DOHH2 (cell line): Measurements from ENCODE around the gene PFDN2.
A peak's percentile ranks its signal among the peaks of the same experiment; 100 is the strongest.

Source experiments
- H3F3A ChIP-seq: fragments of 200-600 bp; sonication (generic), shearing (Covaris generic); 2 replicates; pipeline ENCODE4 v1.6.0; 2016; ENCODE audit warnings: antibody characterized with exemption, mild to moderate bottlenecking; ENCODE audit not compliant: control insufficient read depth, insufficient read depth
- H3K27ac ChIP-seq: fragments of 200-600 bp; sonication (generic); 2 replicates; pipeline ENCODE4 v1.5.1; 2014; ENCODE audit warnings: low read depth, mild to moderate bottlenecking, low read length, moderate library complexity
- H3K27me3 ChIP-seq: fragments of 200-600 bp; sonication (generic); 2 replicates; pipeline ENCODE4 v1.6.1; 2014; ENCODE audit warnings: mild to moderate bottlenecking, low read length, mixed read lengths; ENCODE audit not compliant: control insufficient read depth
- H3K36me3 ChIP-seq: fragments of 200-600 bp; sonication (generic); 2 replicates; pipeline ENCODE4 v1.6.1; 2014; ENCODE audit warnings: mild to moderate bottlenecking, low read length, moderate library complexity, mixed read lengths; ENCODE audit not compliant: control insufficient read depth
- H3K4me1 ChIP-seq: fragments of 200-600 bp; sonication (generic); 2 replicates; pipeline ENCODE4 v1.6.1; 2014; ENCODE audit warnings: mild to moderate bottlenecking, low read length, mixed read lengths; ENCODE audit not compliant: control insufficient read depth
- H3K4me2 ChIP-seq: fragments of 200-600 bp; sonication (generic); 2 replicates; pipeline ENCODE4 v1.6.0; 2014; ENCODE audit warnings: mild to moderate bottlenecking, low read length, moderate library complexity
- H3K4me3 ChIP-seq: fragments of 200-600 bp; sonication (generic); 2 replicates; pipeline ENCODE4 v1.5.1; 2014; ENCODE audit warnings: mild to moderate bottlenecking, low read length, mixed read lengths
- H3K79me2 ChIP-seq: fragments of 200-600 bp; sonication (generic); 2 replicates; pipeline ENCODE4 v1.6.1; 2014; ENCODE audit warnings: mild to moderate bottlenecking, low read length, mixed read lengths; ENCODE audit not compliant: control insufficient read depth
- H3K9me2 ChIP-seq: fragments of 200-600 bp; sonication (generic); replicated peaks from 2 replicates; pipeline ENCODE4 v1.6.1; 2014; ENCODE audit warnings: mild to moderate bottlenecking, low read length, mixed read lengths; ENCODE audit not compliant: control insufficient read depth
- H3K9me3 ChIP-seq: fragments of 200-600 bp; sonication (generic); 2 replicates; pipeline ENCODE4 v1.6.1; 2014; ENCODE audit warnings: antibody characterized with exemption, low read length, mixed read lengths; ENCODE audit not compliant: control insufficient read depth, insufficient read depth
- H4K20me1 ChIP-seq: fragments of 200-600 bp; sonication (generic); 2 replicates; pipeline ENCODE4 v1.6.0; 2014; ENCODE audit warnings: low read depth, mild to moderate bottlenecking, antibody characterized with exemption, low read length, moderate library complexity; ENCODE audit not compliant: control insufficient read depth, insufficient read depth
- EZH2phosphoT487 ChIP-seq: fragments of 200-600 bp; sonication (generic); IDR thresholded peaks from 2 replicates; pipeline ENCODE4 v1.6.1; 2017; ENCODE audit warnings: borderline replicate concordance, mild to moderate bottlenecking, antibody characterized with exemption, low read length, moderate library complexity, mixed read lengths
- TF ChIP-seq, protein P1 (sequence below): fragments of 200-600 bp; sonication (generic); IDR thresholded peaks from one replicate; pipeline ENCODE4 v1.5.1; 2014; ENCODE audit warnings: antibody characterized with exemption, mild to moderate bottlenecking, low read depth, low read length; ENCODE audit not compliant: poor library complexity, severe bottlenecking

Gene PFDN2

GRCh38 chr1:161100556-161100955, 17.3 kb downstream of the PFDN2 start:
- no peaks in the 10 kb centered on the region for H3K9me3 ChIP-seq
- H3K79me2 ChIP-seq, result peaks cover 21% of the 10 kb centered on the region
- H3K4me2 ChIP-seq, result no peak overlapping the region
- no peak overlapping the region for H3K4me3 ChIP-seq
- peaks cover 33% of the 10 kb centered on the region for H3K36me3 ChIP-seq
- H3F3A ChIP-seq, result peaks cover 21% of the 10 kb centered on the region
- no peaks in the 10 kb centered on the region for H3K27me3 ChIP-seq
- H3K4me1 ChIP-seq, result peaks cover 24% of the 10 kb centered on the region
- H3K27ac ChIP-seq, result no peak overlapping the region
- TF ChIP-seq EZH2phosphoT487, result no peak
- TF ChIP-seq, protein P1, sequence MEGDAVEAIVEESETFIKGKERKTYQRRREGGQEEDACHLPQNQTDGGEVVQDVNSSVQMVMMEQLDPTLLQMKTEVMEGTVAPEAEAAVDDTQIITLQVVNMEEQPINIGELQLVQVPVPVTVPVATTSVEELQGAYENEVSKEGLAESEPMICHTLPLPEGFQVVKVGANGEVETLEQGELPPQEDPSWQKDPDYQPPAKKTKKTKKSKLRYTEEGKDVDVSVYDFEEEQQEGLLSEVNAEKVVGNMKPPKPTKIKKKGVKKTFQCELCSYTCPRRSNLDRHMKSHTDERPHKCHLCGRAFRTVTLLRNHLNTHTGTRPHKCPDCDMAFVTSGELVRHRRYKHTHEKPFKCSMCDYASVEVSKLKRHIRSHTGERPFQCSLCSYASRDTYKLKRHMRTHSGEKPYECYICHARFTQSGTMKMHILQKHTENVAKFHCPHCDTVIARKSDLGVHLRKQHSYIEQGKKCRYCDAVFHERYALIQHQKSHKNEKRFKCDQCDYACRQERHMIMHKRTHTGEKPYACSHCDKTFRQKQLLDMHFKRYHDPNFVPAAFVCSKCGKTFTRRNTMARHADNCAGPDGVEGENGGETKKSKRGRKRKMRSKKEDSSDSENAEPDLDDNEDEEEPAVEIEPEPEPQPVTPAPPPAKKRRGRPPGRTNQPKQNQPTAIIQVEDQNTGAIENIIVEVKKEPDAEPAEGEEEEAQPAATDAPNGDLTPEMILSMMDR, result no peak
- no peaks in the 10 kb centered on the region for H4K20me1 ChIP-seq
- no peaks in the 10 kb centered on the region for H3K9me2 ChIP-seq

GRCh38 chr1:161099090-161099802, 18.6 kb downstream of the PFDN2 start:
- H3K79me2 ChIP-seq, result peaks cover 11% of the 10 kb centered on the region
- H3K4me2 ChIP-seq, result peak overlapping the region; percentile 89
- H3K27ac ChIP-seq, result no peak overlapping the region
- H3K27me3 ChIP-seq, result no peaks in the 10 kb centered on the region
- H4K20me1 ChIP-seq, result no peaks in the 10 kb centered on the region
- H3F3A ChIP-seq, result peaks cover 21% of the 10 kb centered on the region
- H3K36me3 ChIP-seq, result peaks cover 33% of the 10 kb centered on the region
- H3K9me2 ChIP-seq, result no peaks in the 10 kb centered on the region
- H3K9me3 ChIP-seq, result no peaks in the 10 kb centered on the region
- no peak overlapping the region for H3K4me3 ChIP-seq
- no peak for TF ChIP-seq EZH2phosphoT487
- TF ChIP-seq, protein P1, result no peak
- H3K4me1 ChIP-seq, result peaks cover 24% of the 10 kb centered on the region

DNA sequence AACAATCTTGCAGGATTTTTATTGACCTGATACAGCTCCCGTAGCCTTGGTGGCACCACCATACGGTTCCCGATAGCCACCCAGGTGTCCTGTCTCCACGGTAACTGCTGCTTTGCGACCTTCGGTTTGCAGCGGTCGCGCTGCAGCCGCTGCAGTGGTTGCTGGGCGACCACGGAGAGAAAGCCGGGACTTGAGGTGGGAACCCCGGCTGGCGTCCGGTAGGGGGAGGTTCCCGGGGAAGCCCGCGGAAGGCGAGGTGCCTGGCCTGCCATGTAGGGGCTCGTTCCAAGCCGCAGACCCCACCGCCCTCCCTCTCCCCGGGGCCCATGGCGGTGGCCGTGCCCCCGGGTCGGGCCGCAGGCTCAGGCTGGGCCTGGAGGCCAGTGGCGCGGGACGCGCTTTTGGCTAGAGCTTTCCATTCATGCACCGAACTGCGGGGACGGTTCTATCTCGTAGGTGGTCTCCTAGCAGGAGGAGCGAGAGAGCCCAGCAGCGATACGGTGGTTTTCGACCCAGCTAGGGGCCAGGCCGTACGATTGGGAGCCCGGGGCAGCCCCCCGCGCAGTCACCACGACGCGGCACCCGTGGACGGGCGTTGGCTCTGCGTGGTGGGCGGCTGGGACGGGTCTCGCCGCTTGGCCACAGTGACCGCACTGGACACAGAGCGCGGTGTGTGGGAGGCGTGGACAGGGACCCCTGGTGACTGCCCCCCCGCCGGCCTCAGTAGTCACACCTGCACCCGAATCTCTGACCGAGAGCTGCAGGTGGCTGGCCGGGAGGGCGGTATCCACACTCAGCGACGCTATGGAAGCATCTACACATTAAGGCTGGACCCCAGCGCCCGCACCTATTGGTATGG, 19.4 kb downstream of the PFDN2 start, which contains the start of gene KLHDC9:
Gene KLHDC9, plus strand, starts transcription at position 152 of the 859 bp plus-strand sequence. Its CDS starts 175 bp downstream, at position 327.
- Histone ChIP-seq H3K9me3 (no peaks in the 10 kb centered on the region), H3K79me2 (peaks cover 4% of the 10 kb centered on the region; the same call in 1 of the 2 replicates), H3K27ac (no peak within 1 kb of the TSS), H4K20me1 (no peaks in the 10 kb centered on the region), H3K27me3 (no peaks in the 10 kb centered on the region), H3K4me3 (peak within 1 kb of the TSS; percentile 68), H3F3A (peaks cover 21% of the 10 kb centered on the region), H3K4me2 (peak within 1 kb of the TSS; percentile 89), H3K4me1 (peaks cover 24% of the 10 kb centered on the region), H3K36me3 (peaks cover 29% of the 10 kb centered on the region), H3K9me2 (no peaks in the 10 kb centered on the region)
- TF ChIP-seq, protein P1, result no peak
- no peak for TF ChIP-seq EZH2phosphoT487
